Adipose tissue (tissue), 3 donors: ENCODE results near the gene OTX1. TPM values are rescaled to one million over a fixed set of nuclear protein-coding genes. Genes with fewer than 3 reads are reported as not detected.
"Not testable (repeated sequence)": the region's sequence is repeated elsewhere in the genome, so short reads cannot be mapped to it uniquely, and the experiment has no call there.

Experiments used
- H3K27ac ChIP-seq: one replicate; pipeline ENCODE4 v1.5.1; 2013; ENCODE audit warnings: low read depth, low read length
- WGBS, 3 donors: extraction: QIAGEN DNeasy Blood & Tissue Kit; methylation state at CpG; one replicate each; pipeline ENCODE4 v1.1.7; 2013; 5-methylcytosine and 5-hydroxymethylcytosine counted together
- polyA plus RNA-seq, 3 donors: library from polyadenylated mRNA; stranded (reverse); fragments of 200-250 nt; gene quantifications; one replicate each; pipeline ENCODE4 v1.2.3, GENCODE V29; 2013
- donor health status: healthy with polysubstance abuse.
- donor health status: Bipolar disorder and iron deficiency.
- donor health status: healthy.

Gene OTX1
- polyA plus RNA-seq, 3 donors = 0.04 to 0.11 (median 0.07) TPM

DNA sequence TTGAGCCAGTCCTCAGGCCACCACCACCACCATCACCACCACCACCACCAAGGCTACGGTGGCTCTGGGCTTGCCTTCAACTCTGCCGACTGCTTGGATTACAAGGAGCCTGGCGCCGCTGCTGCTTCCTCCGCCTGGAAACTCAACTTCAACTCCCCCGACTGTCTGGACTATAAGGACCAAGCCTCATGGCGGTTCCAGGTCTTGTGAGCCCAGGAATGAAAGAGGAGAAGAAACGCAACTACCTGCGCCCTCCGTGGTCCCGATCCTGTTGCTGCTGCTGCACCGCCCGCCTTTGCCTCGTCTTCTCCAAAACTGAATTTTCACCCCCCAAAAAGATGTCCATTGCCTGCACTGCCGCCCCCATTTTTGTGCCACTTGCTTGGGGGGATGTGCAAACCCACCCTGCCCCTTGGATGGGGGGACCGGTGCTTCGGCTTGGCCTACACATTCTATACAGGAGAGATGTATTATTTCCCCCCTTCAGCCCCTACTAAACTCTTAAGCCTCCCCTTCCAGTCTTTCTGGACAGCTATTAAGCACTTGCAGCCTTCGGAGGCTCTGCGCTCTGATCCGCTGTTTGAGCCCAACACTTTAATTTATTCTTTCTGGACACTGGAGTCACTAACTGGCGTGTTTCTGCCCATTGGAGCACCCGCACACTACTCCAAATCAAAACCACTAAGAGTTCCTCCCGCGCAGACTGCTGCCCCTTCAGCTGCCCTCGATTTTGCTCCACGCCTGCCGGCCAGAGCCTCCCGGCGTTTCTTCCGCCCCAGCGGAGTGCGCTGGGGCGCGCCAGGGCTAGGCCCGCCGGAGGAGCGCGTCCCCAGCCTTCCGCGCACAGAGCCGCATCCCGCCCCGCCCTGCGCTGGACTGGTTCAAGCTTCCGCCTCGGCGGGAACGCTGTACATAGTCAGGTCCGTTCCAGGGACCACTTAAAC lies 5.7 kb downstream of the OTX1 start:
- WGBS, 3 donors = 10 to 26% (median 12%) methylated on average over 49 of the region's 49 CpGs

DNA sequence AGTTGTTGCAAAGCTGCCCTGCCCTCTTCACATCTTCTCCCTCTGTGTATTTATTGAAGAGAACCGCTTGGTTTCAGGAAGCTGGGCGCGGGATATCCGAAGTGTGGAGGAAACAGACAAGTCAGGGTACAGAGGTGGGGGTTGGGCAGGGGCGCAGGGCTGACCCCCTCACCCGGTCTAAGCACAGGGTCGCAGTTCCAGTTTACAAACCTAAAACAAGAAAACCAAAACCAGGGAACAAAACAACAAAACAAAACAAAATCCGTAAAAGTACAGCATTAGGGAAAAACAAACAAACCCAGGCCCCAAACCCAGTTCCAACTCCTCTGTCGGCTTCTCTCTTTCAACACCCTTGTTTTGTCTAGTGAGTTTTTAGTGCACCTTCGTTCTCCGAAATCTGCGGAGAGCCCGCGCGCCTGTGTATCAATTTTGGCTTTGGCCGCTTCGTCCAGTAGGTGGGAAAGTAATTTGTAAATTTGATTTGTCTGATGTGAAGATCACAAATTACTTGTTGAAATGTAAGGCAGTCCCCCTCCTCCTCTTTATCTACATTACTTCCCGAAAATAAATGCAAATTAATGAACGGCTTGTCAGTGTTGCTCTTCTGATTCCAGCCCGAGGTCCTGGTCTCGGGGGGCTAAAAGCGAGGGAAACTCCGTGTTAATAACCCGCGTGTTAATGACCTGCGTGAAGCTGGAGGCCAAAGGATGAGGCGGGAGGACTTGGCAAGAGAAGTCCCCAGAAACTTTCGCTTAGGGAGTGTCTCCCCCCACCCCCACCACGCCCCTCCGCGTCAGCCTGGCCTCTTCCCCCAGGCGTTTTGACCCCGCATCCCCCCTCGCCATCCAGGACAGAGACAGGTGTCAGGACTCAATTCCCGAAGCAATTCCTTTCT lies 6.9 kb downstream of the OTX1 start:
- 14 to 21% (median 17%) methylated on average over 35 of the region's 35 CpGs for WGBS, 3 donors
- H3K27ac ChIP-seq = no peak overlapping the region

More for the DNA sequence above, 5.7 kb downstream of the OTX1 start:
- H3K27ac ChIP-seq = no peak overlapping the region

DNA sequence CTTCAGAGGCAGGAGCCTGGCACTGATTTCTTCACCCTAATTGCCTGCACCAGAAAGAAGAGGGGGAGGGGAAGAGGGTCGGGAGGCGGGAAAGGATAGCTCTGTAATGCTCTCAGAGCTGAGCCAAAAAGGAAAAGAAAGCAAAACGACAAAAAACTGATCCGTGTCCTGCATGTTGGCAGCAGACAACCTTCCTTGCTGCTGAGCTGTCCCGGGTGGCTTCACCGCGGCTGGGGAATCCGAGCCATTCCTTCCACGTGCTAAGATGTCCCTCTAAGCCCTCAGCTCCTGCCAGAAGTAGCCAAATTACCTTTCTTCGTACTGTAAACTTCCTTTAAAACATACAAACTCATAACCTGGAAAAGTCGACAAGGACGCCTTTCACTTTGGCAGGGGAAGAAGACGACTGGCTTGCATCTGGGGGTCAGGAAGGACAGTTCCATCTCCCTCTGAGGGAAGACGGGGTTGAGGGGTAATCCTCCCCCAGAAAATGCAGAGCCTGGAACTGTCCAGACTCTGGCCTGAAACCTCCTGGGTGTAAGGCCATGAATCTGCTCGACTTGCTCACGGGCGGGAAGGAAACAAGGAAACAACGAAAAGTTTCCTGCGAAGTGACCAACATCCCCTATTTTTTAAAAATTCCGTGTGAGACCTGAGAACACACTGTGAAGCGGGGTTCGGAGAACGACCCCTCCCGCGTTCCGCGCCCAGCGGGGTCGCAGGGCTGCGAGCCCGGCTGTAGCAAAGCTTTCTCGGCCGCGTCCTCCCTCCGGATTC lies 7.7 kb downstream of the OTX1 start:
- WGBS, 3 donors = 8 to 9% (median 9%) methylated on average over 35 of the region's 35 CpGs
- no peak overlapping the region for H3K27ac ChIP-seq

DNA sequence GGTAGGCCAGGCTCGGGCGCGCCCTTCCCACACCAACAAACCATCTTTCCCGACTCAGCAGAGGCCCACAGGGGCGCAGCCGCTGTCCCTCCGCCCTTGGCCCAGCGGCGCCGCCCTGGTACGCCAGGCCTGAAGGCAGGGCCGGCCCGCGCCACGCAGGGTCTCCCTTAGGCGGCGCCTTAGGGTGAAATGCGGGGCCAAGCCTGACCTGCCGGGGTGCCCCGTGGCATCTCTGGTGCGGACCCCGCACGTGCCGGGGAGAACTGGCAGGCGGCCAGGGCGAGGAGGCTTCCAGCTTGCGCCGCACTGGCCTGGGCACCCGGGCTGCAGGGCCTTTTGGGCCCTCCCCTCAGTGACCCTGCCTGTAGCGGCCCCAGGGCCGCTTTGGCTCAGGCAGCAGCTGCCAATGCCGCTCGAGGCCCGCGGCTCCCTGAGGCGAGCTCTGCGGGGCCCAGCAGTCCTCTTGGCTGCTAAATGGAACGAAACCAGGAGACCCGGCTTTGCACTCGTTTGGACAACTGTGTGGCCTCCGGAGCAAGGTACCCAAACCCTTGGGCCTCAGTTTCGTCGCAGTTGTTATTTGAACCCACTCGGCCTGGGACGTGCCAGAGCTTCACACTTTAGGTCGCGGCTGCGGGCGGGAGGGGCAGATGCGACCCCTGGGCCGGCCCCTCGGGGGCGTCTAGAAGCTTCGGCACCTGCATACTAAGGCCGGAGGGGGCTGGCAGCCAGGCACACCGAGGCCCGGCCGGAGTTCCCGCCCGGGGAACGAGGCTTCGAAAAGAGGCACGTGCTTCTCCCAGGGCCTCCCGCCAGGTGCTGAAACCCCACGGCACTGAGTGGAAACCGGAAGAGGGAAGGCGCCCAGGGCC lies 8.5 kb downstream of the OTX1 start:
- 6 to 8% (median 7%) methylated on average over 66 to 67 of the region's 67 CpGs for WGBS, 3 donors
- H3K27ac ChIP-seq = no peak overlapping the region

DNA sequence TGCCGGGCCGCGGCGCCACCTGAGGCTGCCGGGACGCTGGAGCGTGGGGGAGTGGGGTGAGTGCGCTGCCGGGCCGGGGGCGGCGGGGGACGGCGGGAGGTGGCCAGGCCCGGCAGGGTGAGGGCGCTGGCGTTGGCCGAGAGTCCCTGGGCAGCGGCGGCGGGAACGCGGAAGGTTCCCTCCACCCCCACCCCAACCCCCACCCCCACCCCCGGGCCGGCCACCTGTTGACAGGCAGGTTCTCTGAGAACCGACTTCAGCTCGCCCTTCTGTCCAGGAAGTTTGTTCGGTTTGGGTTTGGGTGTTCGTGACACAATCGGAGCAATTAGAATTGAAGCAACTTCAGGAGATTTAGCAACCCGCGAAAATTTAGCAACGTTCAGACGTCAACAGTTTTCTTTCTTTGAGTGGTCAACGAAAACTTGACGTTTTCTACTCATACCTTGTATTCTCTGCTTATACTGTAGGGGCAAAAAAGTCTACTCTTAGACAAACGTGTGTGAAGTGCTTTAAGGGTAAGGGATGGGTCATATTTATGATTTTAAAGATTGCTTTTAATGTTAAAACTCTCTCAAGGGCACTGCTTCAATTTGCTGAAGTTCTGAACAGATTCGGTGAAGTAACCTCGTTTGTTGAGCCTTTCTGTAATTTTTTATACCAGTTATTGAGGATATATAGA lies 9.3 kb downstream of the OTX1 start:
- 5 to 7% (median 7%) methylated on average over 26 to 39 of the region's 39 CpGs for WGBS, 3 donors

DNA sequence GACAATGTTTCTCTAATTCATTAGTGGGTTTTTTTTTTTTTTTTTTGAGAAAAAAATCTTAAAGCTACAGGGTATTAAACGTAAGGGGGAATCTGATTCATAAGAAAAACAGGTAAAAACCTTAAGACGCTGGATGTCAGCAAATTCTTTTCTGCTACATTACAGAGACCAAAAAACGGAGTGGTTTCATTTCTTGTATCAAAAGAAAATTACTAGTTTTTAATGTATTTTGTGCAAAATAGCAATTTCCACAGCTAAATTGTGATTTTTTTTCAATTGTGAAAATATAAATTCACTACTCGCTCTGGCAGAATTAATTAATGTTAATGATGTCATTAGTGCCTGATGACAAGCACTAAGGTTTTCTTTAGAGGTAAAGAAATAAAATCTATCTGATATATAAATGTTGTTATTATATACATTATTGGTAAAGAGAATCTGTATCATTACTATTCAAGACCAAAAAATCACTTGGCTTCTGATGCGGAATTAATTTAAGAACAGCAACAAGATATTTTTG lies 9.9 kb downstream of the OTX1 start:
- WGBS, 3 donors = 32 to 42% (median 38%) methylated on average over 5 of the region's 5 CpGs
- H3K27ac ChIP-seq = no peak overlapping the region

More for the DNA sequence above, 9.3 kb downstream of the OTX1 start:
- H3K27ac ChIP-seq = no peak overlapping the region

DNA sequence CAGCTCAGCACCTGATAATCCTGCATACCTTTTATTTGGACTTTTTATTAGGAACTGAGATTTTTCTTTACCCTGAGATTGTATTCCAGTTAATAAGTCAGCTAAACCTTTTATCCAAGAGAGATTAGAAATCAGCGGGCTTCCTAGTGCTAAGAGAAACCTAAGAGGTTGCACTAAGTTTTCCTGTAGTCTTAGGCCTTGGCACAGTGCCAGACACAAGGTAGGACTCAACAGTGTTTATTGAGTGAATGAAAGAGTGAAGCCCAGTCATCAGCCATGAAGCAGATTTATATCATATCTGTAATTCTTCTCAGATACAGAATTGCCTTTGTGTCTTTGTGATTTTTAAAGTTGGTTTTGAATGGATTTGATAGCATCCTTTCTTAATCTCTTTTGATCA lies 13.6 kb downstream of the OTX1 start:
- WGBS, 3 donors = 38 to 77% (median 68%) methylated on average over 1 of the region's 1 CpG
- H3K27ac ChIP-seq = no peak overlapping the region

DNA sequence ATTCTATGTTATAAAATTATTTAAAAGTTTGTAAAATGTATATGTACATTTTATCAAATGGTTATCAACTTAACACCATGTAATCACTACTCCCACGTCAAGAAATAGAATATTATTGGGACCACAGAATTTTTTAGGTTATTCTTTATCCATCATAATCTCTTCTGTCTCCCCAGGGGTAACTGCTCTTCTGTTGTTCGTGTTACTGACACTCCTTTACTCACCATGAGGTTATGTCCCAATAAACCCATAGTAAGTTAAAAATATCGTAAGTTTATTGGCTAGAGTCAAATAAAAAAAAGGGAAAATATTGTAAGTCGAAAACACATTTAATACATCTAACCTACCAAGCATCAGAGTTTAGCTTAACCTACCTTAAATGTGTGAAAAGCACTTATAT lies 14.0 kb downstream of the OTX1 start:
- no peak overlapping the region for H3K27ac ChIP-seq
- 67 to 81% (median 74%) methylated on average over 4 of the region's 4 CpGs for WGBS, 3 donors

DNA sequence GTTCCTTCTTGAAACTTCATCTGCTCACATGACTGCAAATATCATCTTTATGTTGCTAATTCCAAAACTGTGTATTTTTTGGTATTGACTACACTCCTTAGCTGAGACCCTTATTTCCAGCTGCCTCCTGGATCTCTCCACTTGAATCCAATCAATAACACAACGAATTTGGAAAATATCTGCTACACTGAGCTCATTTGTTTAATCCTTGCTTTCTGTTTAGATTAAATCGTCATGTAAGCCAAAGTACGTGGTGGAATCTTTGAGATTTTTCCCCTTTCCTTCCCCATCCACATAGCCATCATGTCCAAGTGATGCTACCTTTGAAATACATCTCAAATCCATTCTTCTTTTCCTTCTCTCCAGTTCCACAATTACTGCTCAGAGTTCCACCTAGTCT lies 15.6 kb downstream of the OTX1 start:
- H3K27ac ChIP-seq = no peak overlapping the region
- 45 to 63% (median 56%) methylated on average over 3 of the region's 3 CpGs for WGBS, 3 donors

DNA sequence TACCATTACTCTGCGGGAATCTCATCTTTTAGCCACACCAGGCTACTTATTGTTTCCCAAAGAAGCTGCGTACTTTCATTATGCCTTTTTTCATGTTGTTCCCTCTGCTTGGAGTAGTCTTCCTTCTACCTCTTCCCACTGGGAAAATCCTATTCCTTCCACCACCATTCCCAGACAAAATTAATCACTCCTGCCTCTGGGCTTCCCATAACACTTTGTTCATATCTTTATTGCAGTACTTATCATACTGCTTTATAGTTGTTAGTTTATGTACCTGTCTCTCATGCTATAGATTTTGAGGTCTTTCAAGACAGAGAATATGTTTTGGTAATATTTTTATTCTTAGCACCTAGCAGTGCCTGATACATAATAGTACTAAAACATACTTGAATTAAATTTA lies 16.2 kb downstream of the OTX1 start:
- WGBS, 3 donors = 85 to 87% (median 86%) methylated on average over 2 of the region's 2 CpGs
- no peak overlapping the region for H3K27ac ChIP-seq

DNA sequence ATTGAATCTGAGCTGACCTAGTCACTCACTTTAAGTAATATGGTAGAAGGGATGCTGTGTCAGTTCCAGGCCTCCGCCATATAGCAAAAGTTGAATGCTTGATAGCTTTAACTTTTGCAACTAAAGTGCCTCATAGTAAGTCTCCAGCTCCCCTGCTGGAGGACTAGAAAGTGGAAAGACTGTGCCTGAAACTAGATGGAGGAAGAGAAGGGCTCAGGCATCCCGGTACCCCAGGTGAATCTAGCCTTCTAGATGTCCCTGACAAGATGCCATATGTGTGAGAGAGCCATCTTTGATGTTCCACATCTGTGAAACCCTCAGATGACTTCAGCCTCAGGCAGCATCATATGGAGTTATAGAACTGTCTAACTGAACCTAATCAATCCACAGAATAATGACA lies 21.0 kb downstream of the OTX1 start:
- H3K27ac ChIP-seq = no peak overlapping the region
- 84 to 92% (median 85%) methylated on average over 2 of the region's 2 CpGs for WGBS, 3 donors

DNA sequence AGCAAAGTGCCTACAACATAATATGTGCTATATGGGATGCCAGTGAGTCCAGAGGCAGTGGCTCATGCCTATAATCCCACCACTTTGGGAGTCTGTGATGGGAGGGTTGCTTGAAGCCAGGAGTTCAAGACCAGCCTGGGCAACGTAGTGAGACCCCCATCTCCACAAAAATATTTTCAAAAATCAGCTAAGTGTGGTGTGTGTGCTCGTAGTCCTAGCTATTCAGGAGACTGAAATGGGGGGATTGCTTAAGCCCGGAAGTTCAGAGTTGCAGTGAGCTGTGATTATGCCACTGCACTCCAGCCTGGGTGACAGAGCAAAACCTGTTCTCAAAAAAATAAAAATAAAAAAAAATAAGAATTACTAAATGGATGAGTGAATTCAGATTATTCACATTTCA lies 23.4 kb downstream of the OTX1 start:
- WGBS, 3 donors = 75 to 79% (median 75%) methylated on average over 3 of the region's 3 CpGs
- no peak overlapping the region for H3K27ac ChIP-seq

DNA sequence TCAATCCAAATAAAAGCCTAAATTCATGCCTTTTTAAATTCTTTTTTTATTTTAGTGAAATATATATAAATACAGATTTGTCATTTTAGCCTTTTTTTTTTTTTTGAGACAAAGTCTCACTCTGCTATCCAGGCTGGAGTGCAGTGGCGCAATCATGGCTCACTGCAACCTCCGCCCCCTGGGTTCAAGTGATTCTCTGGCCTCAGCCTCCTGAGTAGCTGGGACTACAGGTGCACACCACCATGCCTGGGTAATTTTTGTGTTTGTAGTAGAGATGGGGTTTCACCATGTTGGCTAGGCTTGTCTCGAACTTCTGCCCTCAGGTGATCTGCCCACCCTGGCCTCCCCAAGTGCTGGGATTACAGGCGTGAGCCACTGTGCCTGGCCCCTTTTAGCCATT lies 23.8 kb downstream of the OTX1 start:
- not testable (repeated sequence) for H3K27ac ChIP-seq
- WGBS, 3 donors = 91 to 94% (median 93%) methylated on average over 4 of the region's 4 CpGs

DNA sequence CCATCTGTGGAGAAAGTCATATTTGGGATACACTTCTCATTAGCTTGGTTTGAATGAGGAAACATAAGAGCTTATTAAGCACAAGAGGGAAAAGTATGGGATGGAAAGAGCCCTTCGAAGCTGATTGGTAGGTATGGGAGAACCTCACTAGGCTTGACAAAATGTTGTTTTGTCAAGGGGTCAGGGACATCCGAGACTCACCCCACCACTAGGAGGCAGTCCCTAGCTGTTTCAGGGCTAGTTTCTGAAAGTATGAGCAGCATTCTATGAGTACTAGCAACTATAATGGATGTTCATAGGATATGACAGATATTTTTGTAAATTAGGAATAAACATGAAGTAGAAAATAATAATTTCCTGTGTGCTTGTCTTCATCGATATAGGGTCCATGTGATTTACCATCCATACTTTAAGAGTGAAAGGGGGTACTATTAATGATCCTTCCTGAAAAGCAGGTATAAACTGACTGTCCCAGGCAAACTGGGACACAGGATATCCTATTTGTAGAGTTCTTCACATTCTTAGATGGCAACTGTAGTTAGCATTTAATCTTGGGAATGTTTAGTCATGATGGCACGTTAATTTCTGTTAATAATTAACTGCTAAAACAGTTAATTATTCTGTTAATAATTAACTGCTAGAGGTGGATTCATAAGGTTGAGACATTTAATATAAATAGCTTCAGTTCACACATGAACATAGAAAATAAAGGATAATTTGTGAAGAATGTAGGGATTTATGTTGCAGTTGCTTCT lies 28.4 kb downstream of the OTX1 start:
- no peak overlapping the region for H3K27ac ChIP-seq
- 65 to 79% (median 76%) methylated on average over 4 of the region's 4 CpGs for WGBS, 3 donors

DNA sequence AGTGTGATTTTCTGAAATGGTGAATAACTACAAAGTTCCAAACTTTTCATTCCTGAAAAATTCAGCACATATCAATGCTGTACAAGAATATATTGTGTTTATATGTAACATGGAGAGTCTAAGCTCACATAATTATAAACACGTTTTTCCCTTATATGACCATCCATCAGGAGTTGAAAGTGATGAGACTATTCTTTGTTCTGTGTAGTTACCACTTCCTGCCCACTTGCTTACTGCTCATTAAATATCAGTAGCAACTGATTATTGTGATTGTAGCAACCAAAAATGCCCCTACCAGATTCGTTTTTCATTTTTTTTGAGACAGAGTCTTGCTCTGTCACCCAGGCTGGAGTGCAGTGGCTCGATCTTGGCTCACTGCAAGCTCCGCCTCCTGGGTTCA lies 30.8 kb downstream of the OTX1 start:
- no peak overlapping the region for H3K27ac ChIP-seq
- WGBS, 3 donors = 73 to 76% (median 74%) methylated on average over 4 of the region's 4 CpGs

DNA sequence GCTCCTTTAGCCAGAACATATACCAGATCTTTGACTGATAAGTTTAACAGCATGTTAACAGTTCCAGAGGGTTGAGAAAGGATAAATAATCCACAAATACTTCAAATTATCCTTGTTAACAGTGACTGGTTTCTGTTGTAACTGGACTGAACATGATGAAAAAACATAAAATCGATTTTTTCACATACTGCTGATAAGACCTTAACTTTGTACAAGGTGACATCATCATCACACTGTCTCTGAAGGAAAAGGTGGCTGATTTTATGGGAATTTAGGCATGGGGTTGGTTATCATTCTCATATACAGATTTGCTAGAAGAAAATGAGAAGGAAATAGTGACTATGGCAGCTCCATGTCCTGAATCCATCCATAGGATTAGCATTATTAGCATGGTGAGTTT lies 36.1 kb downstream of the OTX1 start:
- WGBS, 3 donors = 41 to 60% (median 58%) methylated on average over 1 of the region's 1 CpG
- H3K27ac ChIP-seq = no peak overlapping the region
